Mesothelial cell of epicardium (in vitro differentiated cells): ENCODE results near the gene EPSTI1. TPM values are rescaled to one million over a fixed set of nuclear protein-coding genes. Genes with fewer than 3 reads are reported as not detected.
"Not testable (repeated sequence)": the region's sequence is repeated elsewhere in the genome, so short reads cannot be mapped to it uniquely, and the experiment has no call there.

ENCODE experiments used
- DNase-seq, 2 experiments: peaks; one replicate each; pipeline ENCODE4 v3.0.0; 2021; ENCODE audit warnings: low spot score in 2 of 2; ENCODE audit not compliant: unreplicated experiment in 2 of 2
- H3K27ac Mint-ChIP-seq: 2 replicates; pipeline ENCODE4 v1.8.0; 2021; ENCODE audit warnings: mixed read lengths
- H3K27me3 Mint-ChIP-seq: 2 replicates; pipeline ENCODE4 v1.8.0; 2021; ENCODE audit warnings: low read depth, mixed read lengths
- H3K36me3 Mint-ChIP-seq: 2 replicates; pipeline ENCODE4 v1.8.0; 2021; ENCODE audit warnings: mixed read lengths
- H3K4me1 Mint-ChIP-seq: 2 replicates; pipeline ENCODE4 v1.8.0; 2021; ENCODE audit warnings: mixed read lengths
- H3K4me3 Mint-ChIP-seq: 2 replicates; pipeline ENCODE4 v1.8.0; 2021; ENCODE audit warnings: mild to moderate bottlenecking, moderate library complexity, mixed read lengths
- H3K9me3 Mint-ChIP-seq: 2 replicates; pipeline ENCODE4 v1.8.0; 2021; ENCODE audit warnings: mixed read lengths
- CTCF ChIP-seq: fragments of 200-600 bp; sonication (generic); IDR thresholded peaks from one replicate; pipeline ENCODE4 v1.5.0; 2021; ENCODE audit warnings: antibody characterized with exemption; ENCODE audit not compliant: unreplicated experiment
- total RNA-seq: library from RNA; stranded (reverse); gene quantifications from 3 replicates; pipeline ENCODE4 v1.2.1, GENCODE V29; 2021

EPSTI1 gene, protein sequence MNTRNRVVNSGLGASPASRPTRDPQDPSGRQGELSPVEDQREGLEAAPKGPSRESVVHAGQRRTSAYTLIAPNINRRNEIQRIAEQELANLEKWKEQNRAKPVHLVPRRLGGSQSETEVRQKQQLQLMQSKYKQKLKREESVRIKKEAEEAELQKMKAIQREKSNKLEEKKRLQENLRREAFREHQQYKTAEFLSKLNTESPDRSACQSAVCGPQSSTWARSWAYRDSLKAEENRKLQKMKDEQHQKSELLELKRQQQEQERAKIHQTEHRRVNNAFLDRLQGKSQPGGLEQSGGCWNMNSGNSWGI
- total RNA-seq: 37.3 to 44.0 TPM (median 42.7 TPM) in 3 replicates

DNA sequence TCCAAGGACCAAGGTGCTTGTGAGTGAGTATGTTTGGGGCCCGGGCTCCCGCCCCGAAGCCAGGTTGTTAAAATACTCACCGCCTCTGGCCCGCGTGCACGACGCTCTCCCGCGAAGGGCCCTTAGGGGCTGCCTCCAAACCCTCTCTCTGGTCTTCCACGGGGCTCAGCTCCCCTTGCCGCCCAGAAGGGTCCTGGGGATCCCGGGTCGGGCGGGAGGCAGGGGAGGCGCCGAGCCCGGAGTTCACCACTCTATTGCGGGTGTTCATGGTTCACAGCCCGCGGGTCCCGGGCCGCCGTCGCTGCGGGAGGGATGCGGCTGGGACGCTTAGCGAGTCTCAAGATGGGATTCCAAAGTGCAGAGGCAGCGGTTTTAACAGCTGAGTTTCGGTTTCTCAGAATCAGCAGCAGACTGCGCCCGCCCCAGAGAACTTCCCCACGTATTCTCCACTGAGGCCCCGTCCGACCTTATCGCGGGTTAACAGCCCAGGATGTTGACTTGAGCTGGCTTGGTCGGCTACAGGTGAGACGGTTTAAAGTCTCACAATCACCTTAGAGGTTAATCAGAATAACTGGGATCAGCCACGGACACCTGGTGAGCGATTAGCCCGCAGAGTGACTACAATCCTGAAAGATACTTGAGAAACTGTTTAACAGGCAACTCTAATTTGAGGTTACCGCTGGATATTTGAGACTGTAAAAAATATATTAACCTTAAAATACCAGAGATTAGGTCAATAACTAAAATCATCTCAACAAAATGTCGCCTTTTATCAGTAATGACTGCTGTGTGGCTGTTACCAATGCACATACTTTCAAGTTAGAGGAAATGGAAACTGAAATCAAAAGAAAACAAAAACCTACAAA is at the start of gene EPSTI1:
Gene EPSTI1, minus strand, starts transcription at position 344 of the 866 bp plus-strand sequence. Its CDS starts 76 bp downstream, at position 268.
- peak; percentile 37 to 66 for DNase-seq
- H3K27ac Mint-ChIP-seq: peak within 1 kb of the TSS; percentile 99
- H3K9me3 Mint-ChIP-seq: no peaks in the 10 kb centered on the region
- TF ChIP-seq CTCF: no peak
- peak within 1 kb of the TSS; percentile 72 for H3K4me3 Mint-ChIP-seq
- peaks cover 58% of the 10 kb centered on the region for H3K4me1 Mint-ChIP-seq
- H3K27me3 Mint-ChIP-seq: no peaks in the 10 kb centered on the region
- no peaks in the 10 kb centered on the region for H3K36me3 Mint-ChIP-seq

GRCh38 chr13:43041369-43041921 is 49.4 kb upstream of the EPSTI1 start:
- no peak for TF ChIP-seq CTCF
- H3K27ac Mint-ChIP-seq: peak overlapping the region; percentile 7
- peaks cover 7% of the 10 kb centered on the region for H3K9me3 Mint-ChIP-seq
- no peaks in the 10 kb centered on the region for H3K27me3 Mint-ChIP-seq
- no peak overlapping the region for H3K4me3 Mint-ChIP-seq
- peaks cover 76% of the 10 kb centered on the region for H3K4me1 Mint-ChIP-seq
- DNase-seq: no peak
- H3K36me3 Mint-ChIP-seq: peaks cover 12% of the 10 kb centered on the region

- H3K9me3 Mint-ChIP-seq, H3K4me3 Mint-ChIP-seq, DNase-seq, H3K36me3 Mint-ChIP-seq, H3K27me3 Mint-ChIP-seq: not testable (repeated sequence)
- peaks cover 70% of the 10 kb centered on the region for H3K4me1 Mint-ChIP-seq
- peak overlapping the region; percentile 37 for H3K27ac Mint-ChIP-seq
These were observed 48.7 kb upstream of the EPSTI1 start for GRCh38 chr13:43040581-43041368.

GRCh38 chr13:43039966-43040365 is 47.9 kb upstream of the EPSTI1 start:
- TF ChIP-seq CTCF: no peak
- H3K36me3 Mint-ChIP-seq: peaks cover 5% of the 10 kb centered on the region
- peaks cover 6% of the 10 kb centered on the region for H3K9me3 Mint-ChIP-seq
- peak overlapping the region; percentile 78 for H3K27ac Mint-ChIP-seq
- peaks cover 66% of the 10 kb centered on the region for H3K4me1 Mint-ChIP-seq
- DNase-seq: no peak
- H3K4me3 Mint-ChIP-seq: no peak overlapping the region
- H3K27me3 Mint-ChIP-seq: no peaks in the 10 kb centered on the region

GRCh38 chr13:43036351-43037250 is 44.6 kb upstream of the EPSTI1 start:
- Mint-ChIP-seq H3K27ac (peak overlapping the region; percentile 65), H3K36me3 (peaks cover 20% of the 10 kb centered on the region), H3K4me3 (peak overlapping the region; percentile 30), H3K9me3 (peaks cover 9% of the 10 kb centered on the region), H3K4me1 (peaks cover 52% of the 10 kb centered on the region), H3K27me3 (no peaks in the 10 kb centered on the region)
- no peak for DNase-seq
- no peak for TF ChIP-seq CTCF
